A549 (cell line): ENCODE measurements around the gene CTDP1. TPM values are rescaled to one million over a fixed set of nuclear protein-coding genes. Genes with fewer than 3 reads are reported as not detected.

Experiments
- ATAC-seq, 2 experiments: fragments of 200-7000 bp in 1 of 2; fragments of >200 bp in 1 of 2; cut with Nextera tagmentation in 1 of 2; cut with Tn5 transposase in 1 of 2; 3 replicates each; pipeline versions ENCODE4 v1.8.0 to v1.9.1; 2018 to 2020; ENCODE audit warnings: mild to moderate bottlenecking in 1 of 2, moderate library complexity in 1 of 2
- CTCF ChIA-PET: fragments of 300-600 bp; sonication (Branson Sonifier 250); formaldehyde crosslinking; extraction: SDS; loops from one replicate; lab custom pipeline; 2021; ENCODE audit warnings: antibody characterized with exemption, inconsistent platforms; lab: Yijun Ruan, JAX
- POLR2A ChIA-PET: fragments of 350-600 bp; formaldehyde crosslinking; extraction: SDS; loops from one replicate; lab custom pipeline; 2021; ENCODE audit warnings: antibody characterized with exemption, inconsistent platforms; lab: Yijun Ruan, JAX
- DNase-seq, 2 experiments: peaks; one replicate each; pipeline versions ENCODE4 v3.0.0 to v3.0.0-alpha.2; 2011 to 2016; ENCODE audit warnings: low read depth in 1 of 2, low spot score in 1 of 2
- FAIRE-seq: peaks from 2 replicates; lab custom pipeline; 2011; peaks lifted over from hg19 to GRCh38; lab: Jason Lieb, UNC
- H3K27ac ChIP-seq, 2 experiments: fragments of >200 bp; sonication (Bioruptor Twin); formaldehyde crosslinking; 3 replicates each; pipeline ENCODE4 v1.5.1; 2016 to 2017
- H3K4me1 ChIP-seq: fragments of >200 bp; sonication (Bioruptor Twin); formaldehyde crosslinking; 3 replicates; pipeline ENCODE4 v1.6.1; 2016
- H3K4me2 ChIP-seq: fragments of >200 bp; sonication (Bioruptor Twin); formaldehyde crosslinking; 3 replicates; pipeline ENCODE4 v1.6.1; 2016
- H3K4me3 ChIP-seq: fragments of >200 bp; sonication (Bioruptor Twin); formaldehyde crosslinking; 3 replicates; pipeline ENCODE4 v1.5.1; 2016
- H3K9me3 ChIP-seq: fragments of >200 bp; sonication (Bioruptor Twin); formaldehyde crosslinking; 3 replicates; pipeline ENCODE4 v1.6.1; 2016
- CBX2 ChIP-seq: fragments of 200-600 bp; sonication (generic); IDR thresholded peaks from 2 replicates; pipeline ENCODE4 v1.6.1; 2016; ENCODE audit warnings: low read depth, mild to moderate bottlenecking, borderline replicate concordance
- CBX8 ChIP-seq: fragments of 200-600 bp; sonication (generic); IDR thresholded peaks from 2 replicates; pipeline ENCODE4 v1.6.1; 2016
- CHD4 ChIP-seq: fragments of 200-600 bp; sonication (generic); IDR thresholded peaks from 2 replicates; pipeline ENCODE4 v1.6.1; 2016; ENCODE audit warnings: antibody characterized with exemption, mild to moderate bottlenecking, borderline replicate concordance
- EHF ChIP-seq: fragments of 250-450 bp; sonication (Bioruptor Pico); IDR thresholded peaks from 2 replicates; pipeline ENCODE4 v1.5.0; 2020; ENCODE audit warnings: mild to moderate bottlenecking
- ESRRA ChIP-seq: fragments of 150-350 bp; IDR thresholded peaks from 2 replicates; pipeline ENCODE4 v1.6.1; 2014; ENCODE audit warnings: mild to moderate bottlenecking, low read length, borderline replicate concordance
- FOSL2 ChIP-seq, 2 experiments: fragments of 450-650 bp in 1 of 2; fragments of >200 bp in 1 of 2; sonication (Bioruptor Twin) in 1 of 2; formaldehyde crosslinking; IDR thresholded peaks; 2 replicates each; pipeline versions ENCODE4 v1.5.0 to v1.6.1; 2016 to 2020; ENCODE audit warnings: mild to moderate bottlenecking in 1 of 2, moderate library complexity in 1 of 2
- GATA3 ChIP-seq: IDR thresholded peaks from 2 replicates; pipeline ENCODE4 v1.6.1; 2012; ENCODE audit warnings: borderline replicate concordance
- JUN ChIP-seq, 2 experiments: fragments of >200 bp; sonication (Bioruptor Twin); formaldehyde crosslinking; IDR thresholded peaks; 2 replicates in 1 of 2; 3 replicates in 1 of 2; pipeline ENCODE4 v1.6.1; 2016 to 2017
- MYC ChIP-seq: IDR thresholded peaks from 2 replicates; pipeline ENCODE4 v1.6.1; 2012; ENCODE audit warnings: mild to moderate bottlenecking, inconsistent platforms, low read length, improper control_type of control experiment, borderline replicate concordance
- PHF8 ChIP-seq: fragments of 200-600 bp; sonication (generic); IDR thresholded peaks from 2 replicates; pipeline ENCODE4 v1.6.1; 2016; ENCODE audit warnings: low read depth, mild to moderate bottlenecking, antibody characterized with exemption, moderate library complexity, borderline replicate concordance
- RCOR1 ChIP-seq: fragments of 150-350 bp; IDR thresholded peaks from 2 replicates; pipeline ENCODE4 v1.6.1; 2014; ENCODE audit warnings: antibody characterized with exemption, low read length, low read depth
- SREBF2 ChIP-seq: fragments of 450-650 bp; IDR thresholded peaks from 2 replicates; pipeline ENCODE4 v1.6.1; 2014; ENCODE audit warnings: mild to moderate bottlenecking, moderate library complexity
- ZFP36 ChIP-seq: fragments of 450-650 bp; IDR thresholded peaks from 2 replicates; pipeline ENCODE4 v1.6.1; 2014; ENCODE audit warnings: borderline replicate concordance; ENCODE audit not compliant: partially characterized antibody
- ZNF302 ChIP-seq: fragments of 250-450 bp; sonication (Bioruptor Pico); IDR thresholded peaks from 2 replicates; pipeline ENCODE4 v1.9.0; 2021; ENCODE audit warnings: inconsistent platforms, mild to moderate bottlenecking, moderate library complexity
- WGBS: methylation state at CpG from one replicate; pipeline ENCODE4 v1.1.6; 2017; ENCODE audit errors: missing lambda C conversion rate; 5-methylcytosine and 5-hydroxymethylcytosine counted together
- polyA plus RNA-seq, 4 experiments: library from polyadenylated mRNA; depleted of rRNA in 3 of 4; stranded (reverse); fragments of >200 nt; fragmentation: RNase III in 1 of 4; extraction: RNeasy Plus Mini Kit Qiagen cat#74134 plus additional on column Dnase treatment in 1 of 4; gene quantifications; 2 replicates in 3 of 4; 3 replicates in 1 of 4; pipeline ENCODE4 v1.2.3, GENCODE V29; 2011 to 2017
- TF ChIP-seq, protein P1 (sequence below): IDR thresholded peaks from 2 replicates; pipeline ENCODE4 v1.6.1; 2012
- TF ChIP-seq, protein P2 (sequence below): fragments of 150-350 bp; IDR thresholded peaks from 2 replicates; pipeline ENCODE4 v1.6.1; 2014; ENCODE audit warnings: low read depth, mild to moderate bottlenecking, low read length
- TF ChIP-seq, protein P3 (sequence below): IDR thresholded peaks from 2 replicates; pipeline ENCODE4 v1.6.1; 2012
- TF ChIP-seq, protein P4 (sequence below): fragments of 450-650 bp; IDR thresholded peaks from 2 replicates; pipeline ENCODE4 v1.6.1; 2014; ENCODE audit warnings: antibody characterized with exemption
- TF ChIP-seq, protein P5 (sequence below): fragments of >200 bp; sonication (Bioruptor Twin); formaldehyde crosslinking; IDR thresholded peaks from 3 replicates; pipeline ENCODE4 v1.5.1; 2016
- TF ChIP-seq, protein P6 (sequence below): fragments of 250-450 bp; sonication (Bioruptor Pico); IDR thresholded peaks from 2 replicates; pipeline ENCODE4 v1.5.0; 2020; ENCODE audit warnings: low read depth, mild to moderate bottlenecking, moderate library complexity

Gene CTDP1
- polyA plus RNA-seq, 2 of the 4 experiments (the other 2 are of a cell fraction): 6.8 to 12.1 TPM

DNA sequence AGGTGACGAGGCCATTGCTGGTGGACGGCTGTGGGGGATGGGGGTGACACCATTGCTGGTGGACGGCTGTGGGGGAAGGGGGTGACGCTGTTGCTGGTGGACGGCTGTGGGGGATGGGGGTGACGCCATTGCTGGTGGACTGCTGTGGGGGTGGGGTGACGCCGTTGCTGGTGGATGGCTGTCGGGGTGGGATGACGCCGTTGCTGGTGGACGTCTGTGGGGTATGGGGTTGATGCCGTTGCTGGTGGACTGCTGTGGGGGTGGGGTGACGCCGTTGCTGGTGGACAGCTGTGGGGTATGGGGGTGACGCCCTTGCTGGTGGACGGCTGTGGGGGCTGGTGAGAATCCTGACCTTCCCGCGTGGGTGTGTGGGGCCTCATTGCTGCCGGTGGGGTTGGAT is 47.1 kb downstream of the CTDP1 start:
- no peak for TF ChIP-seq EHF (CRISPR knock-in tag)
- TF ChIP-seq, protein P1, sequence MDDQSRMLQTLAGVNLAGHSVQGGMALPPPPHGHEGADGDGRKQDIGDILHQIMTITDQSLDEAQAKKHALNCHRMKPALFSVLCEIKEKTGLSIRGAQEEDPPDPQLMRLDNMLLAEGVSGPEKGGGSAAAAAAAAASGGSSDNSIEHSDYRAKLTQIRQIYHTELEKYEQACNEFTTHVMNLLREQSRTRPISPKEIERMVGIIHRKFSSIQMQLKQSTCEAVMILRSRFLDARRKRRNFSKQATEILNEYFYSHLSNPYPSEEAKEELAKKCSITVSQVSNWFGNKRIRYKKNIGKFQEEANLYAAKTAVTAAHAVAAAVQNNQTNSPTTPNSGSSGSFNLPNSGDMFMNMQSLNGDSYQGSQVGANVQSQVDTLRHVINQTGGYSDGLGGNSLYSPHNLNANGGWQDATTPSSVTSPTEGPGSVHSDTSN: no peak
- TF ChIP-seq, protein P2, sequence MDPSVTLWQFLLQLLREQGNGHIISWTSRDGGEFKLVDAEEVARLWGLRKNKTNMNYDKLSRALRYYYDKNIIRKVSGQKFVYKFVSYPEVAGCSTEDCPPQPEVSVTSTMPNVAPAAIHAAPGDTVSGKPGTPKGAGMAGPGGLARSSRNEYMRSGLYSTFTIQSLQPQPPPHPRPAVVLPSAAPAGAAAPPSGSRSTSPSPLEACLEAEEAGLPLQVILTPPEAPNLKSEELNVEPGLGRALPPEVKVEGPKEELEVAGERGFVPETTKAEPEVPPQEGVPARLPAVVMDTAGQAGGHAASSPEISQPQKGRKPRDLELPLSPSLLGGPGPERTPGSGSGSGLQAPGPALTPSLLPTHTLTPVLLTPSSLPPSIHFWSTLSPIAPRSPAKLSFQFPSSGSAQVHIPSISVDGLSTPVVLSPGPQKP: no peak
- TF ChIP-seq, all 56 proteins: peak for 0
- H3K9me3 ChIP-seq: peaks cover 18% of the 10 kb centered on the region; the same call in 2 of the 3 replicates
- POLR2A ChIA-PET: no interaction called here
- no peaks in the 10 kb centered on the region for H3K4me1 ChIP-seq
- FAIRE-seq (no peak), ATAC-seq (no peak), DNase-seq (no peak)
- WGBS: no CpG with 5 or more reads among the region's 20 CpGs
- no peak overlapping the region for H3K27ac ChIP-seq
- no peak overlapping the region for H3K4me3 ChIP-seq
- CTCF ChIA-PET: no interaction called here
- no peak overlapping the region for H3K4me2 ChIP-seq

DNA sequence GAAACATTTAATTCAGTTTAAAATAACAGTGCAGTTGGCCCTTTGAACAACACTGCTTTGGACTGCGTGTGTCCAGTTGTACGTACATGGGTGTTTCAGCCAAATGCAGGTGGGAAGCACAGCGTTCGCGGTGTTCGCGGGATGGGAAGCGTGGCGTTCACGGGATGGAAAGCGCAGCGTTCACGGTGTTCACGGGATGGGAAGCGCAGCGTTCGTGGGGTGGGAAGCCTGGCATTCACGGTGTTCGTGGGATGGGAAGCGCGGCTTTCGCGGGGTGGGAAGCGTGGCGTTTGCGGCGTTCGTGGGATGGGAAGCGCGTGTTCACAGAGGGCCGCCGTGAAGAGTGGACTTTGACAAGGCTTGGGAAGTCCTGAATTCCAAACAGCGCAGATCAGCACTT is 47.6 kb downstream of the CTDP1 start:
- no peak overlapping the region for H3K4me3 ChIP-seq
- no peak for ATAC-seq
- no peaks in the 10 kb centered on the region for H3K4me1 ChIP-seq
- H3K4me2 ChIP-seq: no peak overlapping the region
- CTCF ChIA-PET: no interaction called here
- no peak for DNase-seq
- H3K9me3 ChIP-seq: peaks cover 23% of the 10 kb centered on the region; the same call in 2 of the 3 replicates
- no peak overlapping the region for H3K27ac ChIP-seq
- FAIRE-seq: no peak
- WGBS: 94% methylated on average over 33 of the region's 33 CpGs
- POLR2A ChIA-PET: no interaction called here
- TF ChIP-seq RCOR1 (no peak), ESRRA (no peak)
- TF ChIP-seq, protein P3, sequence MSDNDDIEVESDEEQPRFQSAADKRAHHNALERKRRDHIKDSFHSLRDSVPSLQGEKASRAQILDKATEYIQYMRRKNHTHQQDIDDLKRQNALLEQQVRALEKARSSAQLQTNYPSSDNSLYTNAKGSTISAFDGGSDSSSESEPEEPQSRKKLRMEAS: no peak
- TF ChIP-seq, protein P4, sequence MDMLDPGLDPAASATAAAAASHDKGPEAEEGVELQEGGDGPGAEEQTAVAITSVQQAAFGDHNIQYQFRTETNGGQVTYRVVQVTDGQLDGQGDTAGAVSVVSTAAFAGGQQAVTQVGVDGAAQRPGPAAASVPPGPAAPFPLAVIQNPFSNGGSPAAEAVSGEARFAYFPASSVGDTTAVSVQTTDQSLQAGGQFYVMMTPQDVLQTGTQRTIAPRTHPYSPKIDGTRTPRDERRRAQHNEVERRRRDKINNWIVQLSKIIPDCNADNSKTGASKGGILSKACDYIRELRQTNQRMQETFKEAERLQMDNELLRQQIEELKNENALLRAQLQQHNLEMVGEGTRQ: no peak

DNA sequence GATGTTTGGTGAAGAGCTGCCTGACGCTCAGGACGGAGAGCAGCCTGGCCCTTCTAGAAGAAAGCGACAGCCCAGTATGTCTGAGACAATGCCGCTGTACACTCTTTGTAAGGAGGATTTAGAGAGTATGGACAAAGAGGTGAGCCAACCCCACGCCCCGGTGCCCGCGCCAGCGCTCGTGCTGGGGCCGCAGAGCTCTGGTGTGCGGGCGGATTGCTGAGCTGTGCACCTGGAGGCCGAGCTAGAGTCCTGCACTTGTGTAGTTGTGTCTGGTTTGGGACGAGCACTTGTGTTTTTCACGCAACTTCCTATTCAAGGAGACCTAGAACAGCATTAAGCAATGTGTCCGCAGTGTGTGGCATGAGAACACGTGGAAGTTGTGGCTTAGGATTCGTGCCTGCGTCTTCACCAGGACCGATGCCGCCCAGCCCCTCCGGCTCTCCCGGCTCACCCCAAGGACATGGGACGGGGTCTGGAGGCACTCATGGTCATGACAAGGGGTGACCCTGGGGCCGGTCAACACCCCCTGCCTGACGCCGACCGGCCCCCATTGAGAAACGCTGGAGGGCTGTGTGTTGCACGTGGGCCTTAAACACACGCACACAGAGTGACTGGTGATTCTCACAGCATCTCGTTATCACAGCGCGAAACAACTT is 49.5 kb downstream of the CTDP1 start:
- over 99% methylated on average over 26 of the region's 35 CpGs for WGBS
- POLR2A ChIA-PET: no interaction called here
- Histone ChIP-seq H3K4me1 (no peaks in the 10 kb centered on the region), H3K9me3 (peaks cover 28% of the 10 kb centered on the region; the same call in 2 of the 3 replicates)
- no peak for DNase-seq
- TF ChIP-seq RCOR1 (no peak), SREBF2 (no peak)
- TF ChIP-seq, all 56 proteins: peak for 0
- ATAC-seq: no peak
- CTCF ChIA-PET: no interaction called here
- no peak overlapping the region for H3K4me2 ChIP-seq
- no peak for FAIRE-seq
- no peak overlapping the region for H3K4me3 ChIP-seq
- no peak overlapping the region for H3K27ac ChIP-seq

DNA sequence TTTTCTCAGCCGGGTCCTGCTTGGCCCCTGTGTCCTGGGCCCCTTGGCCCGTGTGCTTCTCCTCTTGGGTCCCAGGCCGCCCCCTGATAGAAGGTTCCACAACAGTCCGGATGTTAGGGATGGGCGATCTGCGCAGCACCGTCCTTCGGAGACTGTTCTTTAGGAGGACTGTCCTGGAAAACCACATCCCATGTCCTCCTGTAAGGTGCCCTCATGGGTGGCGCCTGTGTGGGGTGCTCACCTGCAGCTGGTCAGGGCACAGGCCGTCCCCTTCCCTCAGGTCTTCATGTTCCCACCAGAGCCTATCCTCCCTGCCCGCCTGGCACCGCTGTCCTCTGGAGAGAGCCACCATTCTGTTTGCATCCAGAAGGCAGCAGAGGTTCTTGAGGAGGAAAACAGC is 50.0 kb downstream of the CTDP1 start:
- H3K4me2 ChIP-seq: no peak overlapping the region
- no peaks in the 10 kb centered on the region for H3K4me1 ChIP-seq
- no peak for ATAC-seq
- no peak for FAIRE-seq
- POLR2A ChIA-PET: no interaction called here
- CTCF ChIA-PET: no interaction called here
- no peak overlapping the region for H3K4me3 ChIP-seq
- no peak for DNase-seq
- H3K27ac ChIP-seq: no peak overlapping the region
- peaks cover 28% of the 10 kb centered on the region; the same call in 2 of the 3 replicates for H3K9me3 ChIP-seq
- WGBS: 100% methylated on average over 2 of the region's 12 CpGs
- TF ChIP-seq, protein P2: no peak
- TF ChIP-seq ZFP36: no peak
- no peak for TF ChIP-seq JUN (IDR thresholded peaks at IDR 0.05)
- TF ChIP-seq PHF8: no peak
- TF ChIP-seq, protein P5, sequence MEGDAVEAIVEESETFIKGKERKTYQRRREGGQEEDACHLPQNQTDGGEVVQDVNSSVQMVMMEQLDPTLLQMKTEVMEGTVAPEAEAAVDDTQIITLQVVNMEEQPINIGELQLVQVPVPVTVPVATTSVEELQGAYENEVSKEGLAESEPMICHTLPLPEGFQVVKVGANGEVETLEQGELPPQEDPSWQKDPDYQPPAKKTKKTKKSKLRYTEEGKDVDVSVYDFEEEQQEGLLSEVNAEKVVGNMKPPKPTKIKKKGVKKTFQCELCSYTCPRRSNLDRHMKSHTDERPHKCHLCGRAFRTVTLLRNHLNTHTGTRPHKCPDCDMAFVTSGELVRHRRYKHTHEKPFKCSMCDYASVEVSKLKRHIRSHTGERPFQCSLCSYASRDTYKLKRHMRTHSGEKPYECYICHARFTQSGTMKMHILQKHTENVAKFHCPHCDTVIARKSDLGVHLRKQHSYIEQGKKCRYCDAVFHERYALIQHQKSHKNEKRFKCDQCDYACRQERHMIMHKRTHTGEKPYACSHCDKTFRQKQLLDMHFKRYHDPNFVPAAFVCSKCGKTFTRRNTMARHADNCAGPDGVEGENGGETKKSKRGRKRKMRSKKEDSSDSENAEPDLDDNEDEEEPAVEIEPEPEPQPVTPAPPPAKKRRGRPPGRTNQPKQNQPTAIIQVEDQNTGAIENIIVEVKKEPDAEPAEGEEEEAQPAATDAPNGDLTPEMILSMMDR: no peak
- no peak for TF ChIP-seq ZNF302 (CRISPR knock-in tag)
- no peak for TF ChIP-seq CHD4
- TF ChIP-seq CBX8: no peak
- TF ChIP-seq GATA3: no peak
- no peak for TF ChIP-seq FOSL2 (IDR thresholded peaks at IDR 0.05)
- no peak for TF ChIP-seq FOSL2 (CRISPR knock-in tag; IDR thresholded peaks at IDR 0.05)
- TF ChIP-seq, protein P4: no peak
- no peak for TF ChIP-seq CBX2
- no peak for TF ChIP-seq MYC
- TF ChIP-seq, protein P6, sequence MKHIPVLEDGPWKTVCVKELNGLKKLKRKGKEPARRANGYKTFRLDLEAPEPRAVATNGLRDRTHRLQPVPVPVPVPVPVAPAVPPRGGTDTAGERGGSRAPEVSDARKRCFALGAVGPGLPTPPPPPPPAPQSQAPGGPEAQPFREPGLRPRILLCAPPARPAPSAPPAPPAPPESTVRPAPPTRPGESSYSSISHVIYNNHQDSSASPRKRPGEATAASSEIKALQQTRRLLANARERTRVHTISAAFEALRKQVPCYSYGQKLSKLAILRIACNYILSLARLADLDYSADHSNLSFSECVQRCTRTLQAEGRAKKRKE (CRISPR knock-in tag): no peak
